Uterus (tissue), 4 donors: Measurements from ENCODE around the gene PLCB2. TPM values are rescaled to one million over a fixed set of nuclear protein-coding genes. Genes with fewer than 3 reads are reported as not detected.

Source experiments
- DNase-seq, 2 donors: peaks; one replicate each; pipeline ENCODE4 v3.0.0-alpha.2; 2019 to 2020
- H3K27ac ChIP-seq, 2 donors: fragments of 200-600 bp; sonication (generic); 1 replicate in 1 of 2; 2 replicates in 1 of 2; pipeline ENCODE4 v1.5.1; 2016 to 2018
- H3K27me3 ChIP-seq, 2 donors: fragments of 200-600 bp; sonication (generic); one replicate each; pipeline ENCODE4 v1.5.1; 2018 to 2019; ENCODE audit warnings: control low read depth in 1 of 2
- H3K36me3 ChIP-seq, 2 donors: fragments of 200-600 bp; sonication (generic); one replicate each; pipeline ENCODE4 v1.5.1; 2019; ENCODE audit warnings: control low read depth in 1 of 2
- H3K4me1 ChIP-seq, 2 donors: fragments of 200-600 bp; sonication (generic); one replicate each; pipeline ENCODE4 v1.5.1; 2018 to 2019; ENCODE audit warnings: control low read depth in 1 of 2
- H3K4me3 ChIP-seq, 2 donors: fragments of 200-600 bp; sonication (generic); 1 replicate in 1 of 2; 2 replicates in 1 of 2; pipeline ENCODE4 v1.5.1; 2018 to 2019; ENCODE audit warnings: mild to moderate bottlenecking in 1 of 2
- H3K9me3 ChIP-seq, 2 donors: fragments of 200-600 bp; sonication (generic); one replicate each; pipeline ENCODE4 v1.5.1; 2019; ENCODE audit warnings: control low read depth in 1 of 2
- POLR2A ChIP-seq, 2 donors: fragments of 450-650 bp; IDR thresholded peaks; one replicate each; pipeline ENCODE4 v1.6.1; 2016; ENCODE audit warnings: antibody characterized with exemption in 2 of 2, mild to moderate bottlenecking in 1 of 2, moderate library complexity in 1 of 2
- intact Hi-C: fragments of 100-400 bp; cut with DNase I; formaldehyde crosslinking; loops from one replicate; pipeline ENCODE4 v1.15.1; 2023; ENCODE audit warnings: low total_unique reads
- total RNA-seq, 4 donors: library from RNA; depleted of rRNA in 3 of 4; stranded (reverse); fragments of >200 nt in 3 of 4; gene quantifications; one replicate each; pipeline versions ENCODE4 v1.1.0 to v1.2.4, GENCODE V29; 2014 to 2023
- TF ChIP-seq, protein P1 (sequence below), 4 experiments: fragments of 200-600 bp in 2 of 4; fragments of 450-650 bp in 2 of 4; sonication (generic) in 2 of 4; IDR thresholded peaks; one replicate each; pipeline ENCODE4 v1.5.1; 2016 to 2019; ENCODE audit warnings: antibody characterized with exemption in 4 of 4, mild to moderate bottlenecking in 2 of 4, moderate library complexity in 1 of 4
- donor health status: DM: yes; HTN: yes; CAD: no.

Gene PLCB2
- total RNA-seq, 4 donors from 2014 or later, result 3.5 to 19.0 (median 9.3) TPM

- intact Hi-C loops, result loop anchor here (10.0 kb wide), 1 partner anchor 59 kb away; the partner anchor contains the start of gene CCDC9B
- TF ChIP-seq POLR2A (IDR thresholded peaks at IDR 0.05), result no peak
- TF ChIP-seq, protein P1, sequence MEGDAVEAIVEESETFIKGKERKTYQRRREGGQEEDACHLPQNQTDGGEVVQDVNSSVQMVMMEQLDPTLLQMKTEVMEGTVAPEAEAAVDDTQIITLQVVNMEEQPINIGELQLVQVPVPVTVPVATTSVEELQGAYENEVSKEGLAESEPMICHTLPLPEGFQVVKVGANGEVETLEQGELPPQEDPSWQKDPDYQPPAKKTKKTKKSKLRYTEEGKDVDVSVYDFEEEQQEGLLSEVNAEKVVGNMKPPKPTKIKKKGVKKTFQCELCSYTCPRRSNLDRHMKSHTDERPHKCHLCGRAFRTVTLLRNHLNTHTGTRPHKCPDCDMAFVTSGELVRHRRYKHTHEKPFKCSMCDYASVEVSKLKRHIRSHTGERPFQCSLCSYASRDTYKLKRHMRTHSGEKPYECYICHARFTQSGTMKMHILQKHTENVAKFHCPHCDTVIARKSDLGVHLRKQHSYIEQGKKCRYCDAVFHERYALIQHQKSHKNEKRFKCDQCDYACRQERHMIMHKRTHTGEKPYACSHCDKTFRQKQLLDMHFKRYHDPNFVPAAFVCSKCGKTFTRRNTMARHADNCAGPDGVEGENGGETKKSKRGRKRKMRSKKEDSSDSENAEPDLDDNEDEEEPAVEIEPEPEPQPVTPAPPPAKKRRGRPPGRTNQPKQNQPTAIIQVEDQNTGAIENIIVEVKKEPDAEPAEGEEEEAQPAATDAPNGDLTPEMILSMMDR (IDR thresholded peaks at IDR 0.05), result no peak
- Histone ChIP-seq H3K4me1 (peaks cover 0 to 21% of the 10 kb centered on the region in 2 donors), H3K36me3 (no peaks in the 10 kb centered on the region), H3K9me3 (no peaks in the 10 kb centered on the region), H3K4me3 (no peak overlapping the region), H3K27ac (no peak overlapping the region), H3K27me3 (peaks cover 12 to 23% of the 10 kb centered on the region in 2 donors)
- DNase-seq, result no peak
Measured at GRCh38 chr15:40285554-40286011, 22.2 kb downstream of the PLCB2 start.

DNA sequence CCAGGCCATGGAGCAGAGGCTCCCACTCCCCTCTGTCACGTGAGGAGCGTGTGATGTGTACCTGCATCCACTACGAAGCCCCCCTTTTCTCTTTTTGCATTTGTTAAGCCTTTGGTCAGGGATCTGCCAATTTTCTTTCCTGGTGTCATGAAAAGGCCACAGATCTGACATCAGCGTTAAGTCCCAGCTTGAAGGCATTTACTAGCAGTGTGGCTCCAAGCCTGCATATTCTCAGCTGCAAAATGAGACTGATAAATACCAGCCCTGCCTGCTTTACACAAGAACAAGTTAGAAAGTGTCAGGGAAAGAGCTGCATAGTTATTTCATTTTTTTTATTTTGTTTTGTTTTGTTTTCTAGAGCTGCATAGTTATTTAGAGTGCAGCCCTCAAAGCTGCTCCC lies 22.6 kb downstream of the PLCB2 start:
- DNase-seq, result no peak
- no peaks in the 10 kb centered on the region for H3K36me3 ChIP-seq
- H3K27me3 ChIP-seq, result peaks cover 12 to 26% of the 10 kb centered on the region in 2 donors
- H3K9me3 ChIP-seq, result no peaks in the 10 kb centered on the region
- no peak overlapping the region for H3K27ac ChIP-seq
- peaks cover 0 to 21% of the 10 kb centered on the region in 2 donors for H3K4me1 ChIP-seq
- TF ChIP-seq, protein P1 (IDR thresholded peaks at IDR 0.05), result no peak
- TF ChIP-seq POLR2A (IDR thresholded peaks at IDR 0.05), result no peak
- intact Hi-C loops, result loop anchor here (10.0 kb wide), 1 partner anchor 60 kb away; the partner anchor contains the start of gene CCDC9B
- no peak overlapping the region for H3K4me3 ChIP-seq

DNA sequence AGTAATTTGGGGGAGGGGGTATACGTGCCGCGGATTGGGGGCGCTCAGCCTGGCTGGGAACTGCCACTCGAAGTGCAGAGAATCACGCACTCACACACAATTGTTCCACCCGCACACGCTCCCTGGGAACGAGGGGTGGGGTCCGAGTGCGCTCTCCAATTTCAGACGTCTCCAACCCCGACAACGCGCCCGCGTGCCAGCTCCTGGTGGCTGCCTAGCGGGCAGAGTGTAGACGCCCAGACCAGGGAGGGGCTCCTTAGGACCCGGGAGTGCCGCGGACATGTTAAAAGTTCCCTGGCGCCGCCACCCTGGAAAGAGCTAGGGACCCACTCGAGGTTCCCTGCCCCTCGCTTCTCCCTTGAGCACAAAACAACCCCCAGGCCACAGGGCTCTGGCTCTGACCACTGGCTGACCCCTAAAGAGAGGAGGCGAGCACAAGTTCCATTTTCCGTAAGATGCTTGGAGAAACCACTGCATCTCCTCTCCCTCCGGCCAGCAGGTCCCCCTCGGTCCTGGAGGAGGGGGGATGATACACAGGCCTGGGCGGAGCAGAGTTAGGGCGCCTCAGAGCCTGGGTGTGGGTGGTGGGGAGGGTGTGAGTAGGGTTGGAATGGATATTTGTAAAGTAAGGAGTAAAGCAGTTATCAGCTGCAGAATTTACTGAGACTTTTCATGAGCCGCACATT lies 24.0 kb downstream of the PLCB2 start:
- H3K9me3 ChIP-seq, result no peaks in the 10 kb centered on the region
- H3K27me3 ChIP-seq, result peaks cover 19 to 32% of the 10 kb centered on the region in 2 donors
- no peaks in the 10 kb centered on the region for H3K36me3 ChIP-seq
- no peak for DNase-seq
- no peak overlapping the region for H3K27ac ChIP-seq
- intact Hi-C loops, result loop anchor here (10.0 kb wide), 1 partner anchor 61 kb away; the partner anchor contains the start of gene CCDC9B
- no peak for TF ChIP-seq POLR2A (IDR thresholded peaks at IDR 0.05)
- peaks cover 0 to 21% of the 10 kb centered on the region in 2 donors for H3K4me1 ChIP-seq
- no peak overlapping the region for H3K4me3 ChIP-seq

GRCh38 chr15:40282869-40283614 lies 24.7 kb downstream of the PLCB2 start, which contains the start of gene ANKRD63:
ANKRD63 (minus strand) TSS chr15:40283064; CDS start chr15:40282586, 478 bp downstream.
- peak within 1 kb of the TSS in 1 of 2 donors; percentile 31 for H3K4me3 ChIP-seq
- TF ChIP-seq, protein P1 (IDR thresholded peaks at IDR 0.05), result no peak
- TF ChIP-seq POLR2A (IDR thresholded peaks at IDR 0.05), result no peak
- H3K27me3 ChIP-seq, result peaks cover 19 to 32% of the 10 kb centered on the region in 2 donors
- no peak within 1 kb of the TSS for H3K27ac ChIP-seq
- H3K4me1 ChIP-seq, result peaks cover 0 to 21% of the 10 kb centered on the region in 2 donors
- intact Hi-C loops, result loop anchor here (10.0 kb wide), 1 partner anchor 62 kb away; the partner anchor contains the start of gene CCDC9B
- no peak for DNase-seq
- H3K36me3 ChIP-seq, result no peaks in the 10 kb centered on the region
- H3K9me3 ChIP-seq, result no peaks in the 10 kb centered on the region

- intact Hi-C loops, result loop anchor here (10.0 kb wide), 1 partner anchor 62 kb away; the partner anchor contains the start of gene CCDC9B
- Histone ChIP-seq H3K36me3 (no peaks in the 10 kb centered on the region), H3K27me3 (peaks cover 19 to 32% of the 10 kb centered on the region in 2 donors), H3K4me1 (peaks cover 0 to 21% of the 10 kb centered on the region in 2 donors), H3K9me3 (no peaks in the 10 kb centered on the region), H3K4me3 (peak overlapping the region in 1 of 2 donors; percentile 31), H3K27ac (no peak overlapping the region)
- DNase-seq, result no peak
- no peak for TF ChIP-seq POLR2A (IDR thresholded peaks at IDR 0.05)
- TF ChIP-seq, protein P1 (IDR thresholded peaks at IDR 0.05), result peak in 2 of 4 experiments; percentile 13
Measured at GRCh38 chr15:40282147-40282868, 25.4 kb downstream of the PLCB2 start.
